ENCODE data around the gene MACF1.

MACF1 gene

DNA sequence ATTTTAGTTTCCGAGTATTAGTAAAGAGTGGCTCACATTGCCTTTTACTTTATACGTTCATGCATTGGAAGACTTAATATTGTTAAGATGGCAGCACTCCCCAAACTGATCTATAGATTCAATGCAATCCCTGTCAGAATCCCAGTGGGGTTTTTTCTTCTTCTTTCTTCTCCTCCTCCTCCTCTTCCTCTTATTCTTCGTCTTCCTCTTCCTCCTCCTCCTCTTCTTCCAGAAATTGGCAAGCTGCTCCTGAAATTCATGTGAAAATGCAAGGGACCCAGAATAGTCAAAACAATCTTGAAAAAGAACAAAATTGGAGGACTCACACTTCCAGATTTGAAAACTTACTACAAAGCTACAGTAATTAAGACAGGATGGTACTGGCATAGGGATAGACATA, 23.2 kb upstream of the MACF1 start:
- Histone ChIP-seq H3K27ac (no peak overlapping the region), H3K4me3 (no peak overlapping the region)
- no peak for DNase-seq (ENCODE audit: low spot score)
- TF ChIP-seq, protein P1, sequence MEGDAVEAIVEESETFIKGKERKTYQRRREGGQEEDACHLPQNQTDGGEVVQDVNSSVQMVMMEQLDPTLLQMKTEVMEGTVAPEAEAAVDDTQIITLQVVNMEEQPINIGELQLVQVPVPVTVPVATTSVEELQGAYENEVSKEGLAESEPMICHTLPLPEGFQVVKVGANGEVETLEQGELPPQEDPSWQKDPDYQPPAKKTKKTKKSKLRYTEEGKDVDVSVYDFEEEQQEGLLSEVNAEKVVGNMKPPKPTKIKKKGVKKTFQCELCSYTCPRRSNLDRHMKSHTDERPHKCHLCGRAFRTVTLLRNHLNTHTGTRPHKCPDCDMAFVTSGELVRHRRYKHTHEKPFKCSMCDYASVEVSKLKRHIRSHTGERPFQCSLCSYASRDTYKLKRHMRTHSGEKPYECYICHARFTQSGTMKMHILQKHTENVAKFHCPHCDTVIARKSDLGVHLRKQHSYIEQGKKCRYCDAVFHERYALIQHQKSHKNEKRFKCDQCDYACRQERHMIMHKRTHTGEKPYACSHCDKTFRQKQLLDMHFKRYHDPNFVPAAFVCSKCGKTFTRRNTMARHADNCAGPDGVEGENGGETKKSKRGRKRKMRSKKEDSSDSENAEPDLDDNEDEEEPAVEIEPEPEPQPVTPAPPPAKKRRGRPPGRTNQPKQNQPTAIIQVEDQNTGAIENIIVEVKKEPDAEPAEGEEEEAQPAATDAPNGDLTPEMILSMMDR (IDR thresholded peaks at IDR 0.05), result no peak

GRCh38 chr1:39182804-39183203, 21.7 kb upstream of the MACF1 start:
- DNase-seq (ENCODE audit: low spot score), result no peak
- TF ChIP-seq, protein P1 (IDR thresholded peaks at IDR 0.05), result no peak
- no peak overlapping the region for H3K4me3 ChIP-seq
- peak overlapping the region in 1 of 2 donors; percentile 80 for H3K27ac ChIP-seq

- DNase-seq (ENCODE audit: low spot score), result no peak
- Histone ChIP-seq H3K4me3 (no peak overlapping the region), H3K27ac (peak overlapping the region in 1 of 2 donors; percentile 80)
- TF ChIP-seq, protein P1 (IDR thresholded peaks at IDR 0.05), result no peak
These were observed 20.8 kb upstream of the MACF1 start for GRCh38 chr1:39183503-39184353.

DNA sequence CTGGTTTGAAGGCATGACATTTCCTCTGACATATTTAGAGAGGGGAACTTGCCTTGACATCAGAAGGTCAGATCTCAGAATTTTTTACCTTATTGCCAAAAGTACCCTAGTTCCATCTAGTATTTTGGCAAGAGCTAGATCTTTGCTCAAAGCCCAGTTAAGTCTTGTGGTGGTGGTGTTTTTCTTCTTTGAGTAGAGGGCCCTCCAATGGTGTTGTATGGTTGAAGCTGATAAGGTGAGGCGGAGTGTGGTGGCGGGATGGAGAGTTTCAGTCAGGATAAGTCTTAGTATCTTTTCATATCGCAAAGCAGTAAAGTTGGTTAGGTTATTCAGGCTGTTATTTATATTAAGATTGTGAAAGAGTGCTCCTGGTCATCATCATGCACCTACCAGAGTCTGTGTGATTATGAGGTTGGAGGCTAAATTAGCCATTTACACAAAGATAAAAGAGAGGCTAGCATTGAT, 20.1 kb upstream of the MACF1 start:
- no peak for DNase-seq (ENCODE audit: low spot score)
- TF ChIP-seq, protein P1 (IDR thresholded peaks at IDR 0.05), result no peak
- H3K27ac ChIP-seq, result peak overlapping the region in 1 of 2 donors; percentile 80
- H3K4me3 ChIP-seq, result no peak overlapping the region

GRCh38 chr1:39187275-39188046, 17.0 kb upstream of the MACF1 start:
- no peak for DNase-seq (ENCODE audit: low spot score)
- no peak overlapping the region for H3K27ac ChIP-seq
- H3K4me3 ChIP-seq, result no peak overlapping the region
- TF ChIP-seq, protein P1 (IDR thresholded peaks at IDR 0.05), result no peak

DNA sequence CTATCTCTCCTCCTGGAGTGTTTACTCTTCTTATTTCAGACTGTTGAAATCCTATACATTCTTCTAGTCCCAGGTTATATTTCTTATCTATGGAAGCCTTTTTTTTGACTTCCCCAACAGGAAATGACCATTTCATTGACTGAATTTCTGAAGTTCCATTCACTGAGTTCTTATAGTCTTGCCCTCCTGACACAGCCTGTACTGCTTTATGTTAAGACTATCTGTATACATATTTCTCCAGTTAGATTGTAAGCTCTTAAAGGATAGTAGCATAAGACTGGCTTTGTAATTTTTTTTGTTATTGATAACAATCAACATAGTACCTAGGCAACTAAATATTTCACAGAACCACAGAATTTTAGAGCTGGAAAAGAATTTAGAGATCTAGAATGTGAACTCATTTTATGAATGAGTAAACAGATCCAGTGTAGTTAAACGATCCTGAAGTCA, 14.9 kb upstream of the MACF1 start:
- Histone ChIP-seq H3K27ac (peak overlapping the region in 1 of 2 donors; percentile 6), H3K4me3 (no peak overlapping the region)
- TF ChIP-seq, protein P1 (IDR thresholded peaks at IDR 0.05), result no peak
- DNase-seq (ENCODE audit: low spot score), result no peak
